Activated CD4-positive, alpha-beta T cell treated with anti-CD3 and anti-CD28 coated beads, Interleukin-2, amount 50 U/mL, for 1 hour (primary cell): ENCODE results near the gene FLT1.

Source experiments
- DNase-seq: peaks from one replicate; pipeline ENCODE4 v3.0.0-alpha.2; 2020

FLT1 gene

GRCh38 chr13:28299916-28300315 lies 195.0 kb downstream of the FLT1 start:
- no peak for DNase-seq

DNA sequence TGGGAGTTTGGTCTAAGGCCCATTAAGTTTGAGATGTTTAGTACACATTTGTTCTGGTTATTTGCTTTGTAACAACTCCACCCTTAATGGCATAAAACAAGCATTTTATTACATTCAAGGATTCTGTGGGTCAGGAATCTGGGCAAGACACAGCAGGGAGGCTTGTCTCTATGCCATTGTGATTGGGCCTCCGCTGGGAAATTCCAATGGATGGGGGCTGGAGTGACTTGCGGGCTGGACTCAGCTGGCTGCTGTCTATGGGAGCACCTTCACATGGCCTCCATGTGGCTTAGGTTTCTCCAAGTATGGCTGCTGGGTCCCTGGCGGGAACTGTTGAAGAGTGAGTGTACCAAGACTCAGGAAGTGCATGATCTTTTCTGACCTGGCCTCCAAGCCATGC lies 197.6 kb downstream of the FLT1 start:
- no peak for DNase-seq

DNA sequence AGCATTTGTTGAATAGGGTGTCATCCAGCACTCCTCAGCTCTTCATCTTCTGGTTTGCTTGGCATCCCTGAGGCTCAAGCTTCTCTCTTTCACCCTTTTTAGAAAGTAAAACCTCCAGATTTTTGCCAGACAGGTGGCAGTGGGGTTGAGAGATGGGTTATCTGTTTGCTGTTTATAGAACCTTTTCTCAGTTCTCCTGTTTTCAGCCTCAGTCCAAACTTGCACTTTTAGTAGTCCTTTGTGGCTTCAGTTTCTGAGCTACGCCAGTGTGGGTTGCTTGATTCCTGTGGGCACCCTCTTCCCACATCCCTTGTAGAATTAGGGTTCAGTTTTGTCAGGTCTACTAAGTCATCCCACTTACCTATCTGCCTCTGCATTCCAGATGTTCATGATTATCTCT lies 208.7 kb downstream of the FLT1 start:
- no peak for DNase-seq

- no peak for DNase-seq
Measured at GRCh38 chr13:28283600-28283999, 211.3 kb downstream of the FLT1 start.

GRCh38 chr13:28282451-28282850 lies 212.5 kb downstream of the FLT1 start:
- no peak for DNase-seq

DNA sequence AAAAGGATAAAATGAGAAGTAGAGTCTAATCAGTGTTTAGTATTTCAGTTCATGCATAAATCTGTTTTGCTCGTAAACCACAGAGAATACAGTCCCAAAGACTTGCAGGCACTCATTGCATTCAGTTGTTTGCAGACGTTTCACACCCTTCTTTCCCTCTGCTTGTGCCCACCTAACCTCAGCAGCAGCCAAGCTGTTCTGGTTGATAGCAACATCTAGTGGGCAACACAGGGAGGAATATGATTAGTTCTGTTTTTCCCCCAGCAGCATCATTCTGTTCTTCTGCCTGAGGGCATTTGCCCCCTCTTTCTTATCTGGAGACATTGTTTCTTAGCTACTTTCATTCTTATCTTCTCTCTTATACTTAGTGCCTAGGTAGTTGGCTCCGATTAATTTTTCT lies 221.0 kb downstream of the FLT1 start:
- DNase-seq: no peak

DNA sequence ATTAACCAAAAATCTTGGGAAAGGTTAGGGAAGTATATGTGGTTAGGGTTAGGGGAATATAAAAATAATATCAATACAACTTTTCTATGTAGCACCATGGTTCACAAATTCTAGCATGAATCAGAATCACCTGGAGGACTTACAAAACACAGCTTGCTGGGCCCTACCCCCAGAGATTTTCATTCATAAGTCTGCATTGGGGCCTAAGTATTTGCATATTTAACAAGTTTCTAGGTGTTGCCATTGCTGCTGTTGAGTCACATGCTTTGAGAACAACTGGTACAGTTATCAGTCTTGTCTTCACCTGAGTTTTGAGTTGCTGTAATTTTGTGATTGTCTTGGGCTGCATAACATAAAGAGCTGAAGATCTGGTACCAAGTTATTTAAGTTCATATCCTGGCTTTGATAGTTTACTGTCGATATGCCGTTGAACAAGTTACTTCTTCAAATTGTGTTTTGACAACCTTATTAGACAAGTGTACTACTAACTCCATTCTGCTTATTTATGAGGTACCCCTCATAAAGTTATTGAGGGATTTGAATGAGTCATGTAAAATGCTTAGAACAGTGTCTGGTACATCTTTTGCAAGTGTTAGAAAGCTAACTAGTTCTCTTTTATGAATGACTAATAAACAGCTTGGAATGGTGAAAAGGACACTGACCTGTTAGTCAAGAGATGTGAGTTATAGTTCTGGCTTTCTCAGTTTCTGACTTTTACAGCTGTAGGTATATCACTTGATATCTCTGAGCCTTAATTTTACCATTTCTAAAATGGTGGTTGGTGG lies 223.7 kb downstream of the FLT1 start:
- DNase-seq: no peak

DNA sequence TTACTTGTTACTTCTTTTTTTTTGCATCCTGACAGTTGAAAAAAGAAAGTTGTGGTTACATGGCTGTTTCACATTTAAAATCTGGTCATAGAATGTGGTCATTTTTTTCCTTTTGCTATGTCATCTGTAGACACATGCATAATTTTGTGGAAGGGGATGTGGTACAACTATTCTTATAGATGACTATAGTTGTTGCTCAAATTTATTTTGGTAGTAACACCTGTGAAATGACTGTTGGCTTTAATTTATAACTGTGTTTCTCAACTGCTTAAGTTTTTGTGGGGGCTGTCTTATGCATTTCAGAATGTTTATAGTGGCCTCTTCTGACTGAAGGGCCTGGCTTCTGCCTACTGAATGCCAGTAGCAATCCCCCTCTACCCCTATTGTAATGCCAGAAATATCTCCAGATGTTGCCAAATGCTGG lies 226.1 kb downstream of the FLT1 start:
- DNase-seq: no peak

DNA sequence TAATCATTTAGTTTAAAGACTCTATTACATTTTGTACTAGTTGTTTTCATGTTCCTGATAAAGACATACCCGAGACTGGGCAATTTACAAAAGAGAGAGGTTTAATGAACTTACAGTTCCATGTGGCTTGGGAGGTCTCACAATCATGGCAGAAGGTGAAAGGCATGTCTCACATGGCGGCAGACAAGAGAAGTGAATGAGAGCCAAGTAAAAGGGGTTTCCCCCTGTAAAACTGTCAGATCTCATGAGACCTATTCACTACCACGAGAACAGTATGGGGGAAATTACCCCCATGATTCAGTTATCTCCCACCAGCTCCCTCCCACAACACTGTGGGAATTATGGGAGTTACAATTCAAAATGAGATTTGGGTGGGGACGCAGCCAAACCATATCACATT lies 227.4 kb downstream of the FLT1 start:
- no peak for DNase-seq

- no peak for DNase-seq
Measured at GRCh38 chr13:28258417-28258816, 236.5 kb downstream of the FLT1 start.

- DNase-seq: no peak
Measured at GRCh38 chr13:28257305-28257704, 237.6 kb downstream of the FLT1 start.

DNA sequence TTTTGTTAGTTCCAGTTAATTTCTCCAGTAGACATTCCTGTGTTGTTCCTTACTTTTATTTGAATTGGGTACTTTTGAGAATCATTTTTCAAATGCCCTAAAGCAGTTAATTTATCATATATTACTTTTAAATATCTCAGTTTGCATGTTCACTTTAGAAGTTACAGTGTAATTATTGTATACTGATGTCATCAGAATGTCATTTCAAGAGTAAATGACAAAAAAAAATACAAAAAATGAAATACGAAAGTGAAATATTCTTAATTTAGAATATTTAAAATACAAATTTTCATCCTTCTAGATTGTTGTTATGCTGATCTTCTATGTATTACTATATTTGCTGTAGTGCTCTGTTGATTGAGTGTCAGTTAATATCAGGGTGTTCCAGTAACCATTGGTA lies 242.4 kb downstream of the FLT1 start:
- no peak for DNase-seq

GRCh38 chr13:28251466-28251865 lies 243.5 kb downstream of the FLT1 start:
- DNase-seq: no peak

- DNase-seq: no peak
Measured at GRCh38 chr13:28250542-28250941, 244.4 kb downstream of the FLT1 start.
